ENCODE measurements around the gene CBFA2T3.

CBFA2T3 gene

DNA sequence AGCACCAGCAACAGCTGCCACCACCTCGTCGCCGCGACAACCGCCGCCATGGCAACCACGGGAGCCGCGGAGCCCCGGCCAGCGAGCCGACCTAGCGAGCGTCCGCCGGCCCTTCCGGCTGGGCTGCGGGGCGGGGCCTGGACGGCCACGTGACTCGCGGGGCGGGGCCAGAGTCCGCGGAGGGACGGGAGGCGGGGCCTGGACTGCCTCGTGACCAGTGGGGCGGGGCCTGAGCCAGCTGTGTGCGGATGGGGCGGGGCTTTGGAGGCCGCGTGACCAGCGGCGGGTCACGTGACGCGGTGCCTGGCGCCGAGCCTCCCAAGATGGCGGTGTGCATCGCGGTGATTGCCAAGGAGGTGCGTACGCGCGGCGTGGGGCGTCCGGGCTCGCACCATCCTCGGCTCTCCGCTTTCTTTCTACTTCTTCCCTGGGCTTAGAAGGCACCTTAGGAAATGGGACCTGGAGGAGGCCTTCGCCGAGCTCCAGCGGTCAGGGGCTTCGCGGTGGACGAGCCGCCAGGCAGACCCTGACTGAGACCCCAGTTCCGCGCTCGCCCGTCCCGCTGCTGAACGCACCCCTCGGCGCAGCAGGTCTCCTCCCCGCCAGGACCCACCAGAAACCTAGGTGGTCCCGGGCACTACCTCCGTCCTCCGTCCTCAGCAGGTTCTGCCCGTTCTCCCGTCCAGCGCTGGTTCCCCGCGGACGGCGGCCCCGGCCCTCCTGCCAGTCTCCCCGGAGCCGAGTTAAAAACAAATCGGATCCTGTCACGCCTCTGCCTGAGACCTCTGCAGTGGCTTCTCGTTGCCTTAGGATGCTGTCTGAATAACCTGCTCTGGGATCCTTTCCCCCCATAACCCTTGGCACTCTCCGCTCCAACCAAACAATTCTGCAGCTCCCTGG is 119.9 kb downstream of the CBFA2T3 start, which contains the start of the genes GALNS and TRAPPC2L (continued):
- TF ChIP-seq, protein P1, sequence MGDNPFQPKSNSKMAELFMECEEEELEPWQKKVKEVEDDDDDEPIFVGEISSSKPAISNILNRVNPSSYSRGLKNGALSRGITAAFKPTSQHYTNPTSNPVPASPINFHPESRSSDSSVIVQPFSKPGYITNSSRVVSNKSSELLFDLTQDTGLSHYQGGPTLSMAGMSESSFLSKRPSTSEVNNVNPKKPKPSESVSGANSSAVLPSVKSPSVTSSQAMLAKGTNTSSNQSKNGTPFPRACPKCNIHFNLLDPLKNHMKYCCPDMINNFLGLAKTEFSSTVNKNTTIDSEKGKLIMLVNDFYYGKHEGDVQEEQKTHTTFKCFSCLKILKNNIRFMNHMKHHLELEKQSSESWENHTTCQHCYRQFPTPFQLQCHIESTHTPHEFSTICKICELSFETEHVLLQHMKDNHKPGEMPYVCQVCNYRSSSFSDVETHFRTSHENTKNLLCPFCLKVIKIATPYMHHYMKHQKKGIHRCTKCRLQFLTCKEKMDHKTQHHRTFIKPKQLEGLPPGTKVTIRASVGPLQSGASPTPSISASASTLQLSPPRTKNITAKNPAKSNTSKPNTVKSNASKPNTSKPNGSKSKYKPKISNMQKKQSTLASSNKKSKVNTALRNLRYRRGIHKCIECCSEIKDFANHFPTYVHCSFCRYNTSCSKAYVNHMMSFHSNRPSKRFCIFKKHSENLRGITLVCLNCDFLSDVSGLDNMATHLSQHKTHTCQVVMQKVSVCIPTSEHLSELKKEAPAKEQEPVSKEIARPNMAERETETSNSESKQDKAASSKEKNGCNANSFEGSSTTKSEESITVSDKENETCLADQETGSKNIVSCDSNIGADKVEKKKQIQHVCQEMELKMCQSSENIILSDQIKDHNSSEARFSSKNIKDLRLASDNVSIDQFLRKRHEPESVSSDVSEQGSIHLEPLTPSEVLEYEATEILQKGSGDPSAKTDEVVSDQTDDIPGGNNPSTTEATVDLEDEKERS (tag by site-specific recombination; IDR thresholded peaks at IDR 0.05): no peak
- 0 out of 2 replicates have a peak, but pooled peaks have one; percentile 14 for TF ChIP-seq ZNF629 (tag by site-specific recombination; IDR thresholded peaks at IDR 0.05)
- TF ChIP-seq ZNF23 (tag by site-specific recombination; IDR thresholded peaks at IDR 0.05; ENCODE audit: borderline replicate concordance): no peak
- TF ChIP-seq ZNF423 (tag by site-specific recombination; IDR thresholded peaks at IDR 0.05): no peak
- no peak for TF ChIP-seq ZNF785 (tag by site-specific recombination; IDR thresholded peaks at IDR 0.05)
- peak; percentile 93 for TF ChIP-seq KLF10 (tag by site-specific recombination; IDR thresholded peaks at IDR 0.05)
- no peak for TF ChIP-seq BCL11A (tag by site-specific recombination; IDR thresholded peaks at IDR 0.05; ENCODE audit: low read depth)
- no peak for TF ChIP-seq ZNF658 (tag by site-specific recombination; IDR thresholded peaks at IDR 0.05)
- TF ChIP-seq ZNF830 (tag by site-specific recombination; IDR thresholded peaks at IDR 0.05; ENCODE audit: low read depth): no peak
- TF ChIP-seq, protein P2, sequence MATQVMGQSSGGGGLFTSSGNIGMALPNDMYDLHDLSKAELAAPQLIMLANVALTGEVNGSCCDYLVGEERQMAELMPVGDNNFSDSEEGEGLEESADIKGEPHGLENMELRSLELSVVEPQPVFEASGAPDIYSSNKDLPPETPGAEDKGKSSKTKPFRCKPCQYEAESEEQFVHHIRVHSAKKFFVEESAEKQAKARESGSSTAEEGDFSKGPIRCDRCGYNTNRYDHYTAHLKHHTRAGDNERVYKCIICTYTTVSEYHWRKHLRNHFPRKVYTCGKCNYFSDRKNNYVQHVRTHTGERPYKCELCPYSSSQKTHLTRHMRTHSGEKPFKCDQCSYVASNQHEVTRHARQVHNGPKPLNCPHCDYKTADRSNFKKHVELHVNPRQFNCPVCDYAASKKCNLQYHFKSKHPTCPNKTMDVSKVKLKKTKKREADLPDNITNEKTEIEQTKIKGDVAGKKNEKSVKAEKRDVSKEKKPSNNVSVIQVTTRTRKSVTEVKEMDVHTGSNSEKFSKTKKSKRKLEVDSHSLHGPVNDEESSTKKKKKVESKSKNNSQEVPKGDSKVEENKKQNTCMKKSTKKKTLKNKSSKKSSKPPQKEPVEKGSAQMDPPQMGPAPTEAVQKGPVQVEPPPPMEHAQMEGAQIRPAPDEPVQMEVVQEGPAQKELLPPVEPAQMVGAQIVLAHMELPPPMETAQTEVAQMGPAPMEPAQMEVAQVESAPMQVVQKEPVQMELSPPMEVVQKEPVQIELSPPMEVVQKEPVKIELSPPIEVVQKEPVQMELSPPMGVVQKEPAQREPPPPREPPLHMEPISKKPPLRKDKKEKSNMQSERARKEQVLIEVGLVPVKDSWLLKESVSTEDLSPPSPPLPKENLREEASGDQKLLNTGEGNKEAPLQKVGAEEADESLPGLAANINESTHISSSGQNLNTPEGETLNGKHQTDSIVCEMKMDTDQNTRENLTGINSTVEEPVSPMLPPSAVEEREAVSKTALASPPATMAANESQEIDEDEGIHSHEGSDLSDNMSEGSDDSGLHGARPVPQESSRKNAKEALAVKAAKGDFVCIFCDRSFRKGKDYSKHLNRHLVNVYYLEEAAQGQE (tag by site-specific recombination; IDR thresholded peaks at IDR 0.05): no peak
- peak; percentile 66 for TF ChIP-seq KLF8 (tag by site-specific recombination; IDR thresholded peaks at IDR 0.05)
- TF ChIP-seq YY1 (tag by site-specific recombination; IDR thresholded peaks at IDR 0.05): peak; percentile 85
- no peak for TF ChIP-seq ZNF248 (tag by site-specific recombination; IDR thresholded peaks at IDR 0.05)
- TF ChIP-seq SCRT1 (tag by site-specific recombination; IDR thresholded peaks at IDR 0.05; ENCODE audit: borderline replicate concordance): no peak
- no peak for TF ChIP-seq ZBTB21 (tag by site-specific recombination; IDR thresholded peaks at IDR 0.05)
- TF ChIP-seq ZXDB (tag by site-specific recombination; IDR thresholded peaks at IDR 0.05): peak; percentile 60
- no peak for TF ChIP-seq ZNF202 (tag by site-specific recombination; IDR thresholded peaks at IDR 0.05; ENCODE audit: borderline replicate concordance)
- TF ChIP-seq EGR2 (tag by site-specific recombination; IDR thresholded peaks at IDR 0.05; ENCODE audit: low read depth): no peak
- TF ChIP-seq ZNF223 (tag by site-specific recombination; IDR thresholded peaks at IDR 0.05): no peak
- TF ChIP-seq, protein P3, sequence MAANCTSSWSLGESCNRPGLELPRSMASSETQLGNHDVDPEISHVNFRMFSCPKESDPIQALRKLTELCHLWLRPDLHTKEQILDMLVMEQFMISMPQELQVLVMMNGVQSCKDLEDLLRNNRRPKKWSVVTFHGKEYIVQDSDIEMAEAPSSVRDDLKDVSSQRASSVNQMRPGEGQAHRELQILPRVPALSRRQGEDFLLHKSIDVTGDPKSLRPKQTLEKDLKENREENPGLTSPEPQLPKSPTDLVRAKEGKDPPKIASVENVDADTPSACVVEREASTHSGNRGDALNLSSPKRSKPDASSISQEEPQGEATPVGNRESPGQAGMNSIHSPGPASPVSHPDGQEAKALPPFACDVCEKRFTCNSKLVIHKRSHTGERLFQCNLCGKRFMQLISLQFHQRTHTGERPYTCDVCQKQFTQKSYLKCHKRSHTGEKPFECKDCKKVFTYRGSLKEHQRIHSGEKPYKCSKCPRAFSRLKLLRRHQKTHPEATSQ (tag by site-specific recombination; IDR thresholded peaks at IDR 0.05): no peak
- TF ChIP-seq ZNF560 (tag by site-specific recombination; IDR thresholded peaks at IDR 0.05; ENCODE audit: borderline replicate concordance): no peak
- no peak for TF ChIP-seq ZNF324 (tag by site-specific recombination; IDR thresholded peaks at IDR 0.05)
- peak; percentile 34; the same call in 1 of the 2 replicates for TF ChIP-seq GLIS1 (tag by site-specific recombination; IDR thresholded peaks at IDR 0.05)
- TF ChIP-seq, protein P4, sequence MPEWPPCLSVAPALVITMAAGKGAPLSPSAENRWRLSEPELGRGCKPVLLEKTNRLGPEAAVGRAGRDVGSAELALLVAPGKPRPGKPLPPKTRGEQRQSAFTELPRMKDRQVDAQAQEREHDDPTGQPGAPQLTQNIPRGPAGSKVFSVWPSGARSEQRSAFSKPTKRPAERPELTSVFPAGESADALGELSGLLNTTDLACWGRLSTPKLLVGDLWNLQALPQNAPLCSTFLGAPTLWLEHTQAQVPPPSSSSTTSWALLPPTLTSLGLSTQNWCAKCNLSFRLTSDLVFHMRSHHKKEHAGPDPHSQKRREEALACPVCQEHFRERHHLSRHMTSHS (tag by site-specific recombination; IDR thresholded peaks at IDR 0.05): no peak
- TF ChIP-seq MZF1 (tag by site-specific recombination; IDR thresholded peaks at IDR 0.05; ENCODE audit: borderline replicate concordance): no peak
- no peak for TF ChIP-seq SETDB1 (IDR thresholded peaks at IDR 0.05; ENCODE audit: insufficient read length, low read length)
- no peak for TF ChIP-seq ZBTB7A (tag by site-specific recombination; IDR thresholded peaks at IDR 0.05; ENCODE audit: low read depth)
- TF ChIP-seq RBAK (tag by site-specific recombination; IDR thresholded peaks at IDR 0.05): no peak
- TF ChIP-seq, protein P5, sequence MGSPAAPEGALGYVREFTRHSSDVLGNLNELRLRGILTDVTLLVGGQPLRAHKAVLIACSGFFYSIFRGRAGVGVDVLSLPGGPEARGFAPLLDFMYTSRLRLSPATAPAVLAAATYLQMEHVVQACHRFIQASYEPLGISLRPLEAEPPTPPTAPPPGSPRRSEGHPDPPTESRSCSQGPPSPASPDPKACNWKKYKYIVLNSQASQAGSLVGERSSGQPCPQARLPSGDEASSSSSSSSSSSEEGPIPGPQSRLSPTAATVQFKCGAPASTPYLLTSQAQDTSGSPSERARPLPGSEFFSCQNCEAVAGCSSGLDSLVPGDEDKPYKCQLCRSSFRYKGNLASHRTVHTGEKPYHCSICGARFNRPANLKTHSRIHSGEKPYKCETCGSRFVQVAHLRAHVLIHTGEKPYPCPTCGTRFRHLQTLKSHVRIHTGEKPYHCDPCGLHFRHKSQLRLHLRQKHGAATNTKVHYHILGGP (tag by site-specific recombination; IDR thresholded peaks at IDR 0.05): no peak
- TF ChIP-seq ZNF239 (tag by site-specific recombination; IDR thresholded peaks at IDR 0.05): no peak

Data from HEK293 (cell line).